Measurements from ENCODE around the gene RALGPS2.
"Not testable (repeated sequence)": the region's sequence is repeated elsewhere in the genome, so short reads cannot be mapped to it uniquely, and the experiment has no call there.

The RALGPS2 gene

DNA sequence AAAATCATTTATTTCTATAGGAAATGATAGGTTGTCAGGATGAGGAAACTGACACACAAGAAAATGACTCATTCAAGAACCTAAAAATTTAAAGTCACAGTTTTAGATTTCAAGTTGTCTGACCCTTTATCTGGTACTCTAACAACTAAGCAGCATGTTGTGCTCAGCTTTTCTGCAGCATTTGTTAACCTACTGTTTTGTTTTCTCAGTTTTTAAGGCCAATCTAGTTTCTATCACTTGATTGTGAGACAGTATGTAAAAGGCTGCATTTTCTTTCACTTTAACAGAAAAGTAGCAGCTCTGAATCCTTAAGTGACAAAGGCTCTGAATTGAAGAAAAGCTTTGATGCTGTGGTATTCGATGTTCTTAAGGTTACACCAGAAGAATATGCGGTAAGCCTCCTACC, 59.1 kb downstream of the RALGPS2 start:
- DNase-seq = no peak

GRCh38 chr1:178792394-178792793, 67.3 kb downstream of the RALGPS2 start:
- DNase-seq = no peak

- no peak for DNase-seq
Measured at GRCh38 chr1:178796013-178796412, 71.0 kb downstream of the RALGPS2 start.

DNA sequence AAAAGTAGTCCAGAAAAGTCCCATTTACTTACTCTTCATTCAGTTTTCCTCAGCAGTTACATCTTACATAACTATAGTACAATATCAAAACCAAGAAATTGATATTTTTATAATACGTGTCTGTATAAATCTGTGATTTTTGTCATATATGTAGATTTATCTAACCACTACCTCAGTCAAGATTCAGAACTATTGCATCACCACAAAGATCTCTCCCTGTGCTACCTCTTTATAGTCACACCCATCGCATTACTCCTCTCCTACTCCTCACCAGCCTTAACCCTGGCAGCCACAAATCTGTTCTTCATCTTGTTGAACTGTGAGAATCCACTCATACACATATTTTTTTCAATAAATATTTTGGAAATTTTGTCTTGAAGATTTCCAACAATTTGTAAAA, 72.5 kb downstream of the RALGPS2 start:
- no peak for DNase-seq

GRCh38 chr1:178798232-178798861, 73.3 kb downstream of the RALGPS2 start:
- DNase-seq = no peak

GRCh38 chr1:178802873-178803272, 77.8 kb downstream of the RALGPS2 start:
- DNase-seq = no peak

DNA sequence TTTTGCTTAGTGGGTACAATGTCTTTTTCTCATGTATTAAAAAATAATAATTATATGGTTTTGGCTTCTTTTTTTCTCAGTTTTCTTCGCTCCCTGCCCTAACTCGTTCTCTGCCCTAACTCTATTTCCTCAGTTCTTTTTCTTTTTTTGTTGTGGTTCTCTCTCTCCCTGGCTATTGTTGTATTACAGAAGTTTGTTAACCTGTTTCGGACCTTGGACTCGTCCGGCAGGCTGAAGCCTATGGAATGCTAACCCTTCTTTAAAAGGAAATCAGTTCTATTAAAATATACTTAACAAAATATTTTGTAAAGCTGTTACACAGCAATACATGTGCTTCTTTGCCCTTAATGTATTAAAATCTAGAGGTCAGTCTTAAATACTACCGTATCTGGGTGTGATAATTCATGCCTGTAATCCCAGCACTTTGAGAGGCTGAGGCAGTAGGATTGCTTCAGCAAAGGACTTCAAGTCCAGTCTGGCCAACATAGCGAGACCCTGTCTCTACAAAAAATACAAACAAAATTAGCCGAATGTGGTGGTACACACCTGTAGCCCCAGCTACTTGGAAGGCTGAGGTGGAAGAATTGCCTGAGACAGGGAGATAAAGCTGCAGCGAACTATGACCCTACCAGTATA, 81.7 kb downstream of the RALGPS2 start:
- no peak for DNase-seq

GRCh38 chr1:178808529-178808928, 83.5 kb downstream of the RALGPS2 start:
- DNase-seq = no peak

DNA sequence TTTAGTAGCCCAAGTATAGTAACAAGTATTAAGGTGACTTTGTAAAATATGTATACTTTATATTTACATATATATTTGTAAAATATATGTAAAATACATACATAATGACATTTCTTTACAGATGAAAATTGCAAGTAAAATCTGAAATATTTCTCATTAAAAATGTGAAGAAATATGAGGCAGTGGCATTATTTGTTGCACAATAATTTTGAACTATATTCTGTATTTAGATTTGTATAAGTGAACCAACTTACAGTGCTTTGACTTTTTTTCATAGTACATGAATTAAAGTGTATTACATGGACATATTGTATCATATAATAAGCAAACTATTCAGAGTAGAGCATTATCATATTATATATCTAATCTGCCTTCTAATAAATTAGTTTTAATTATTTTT, 85.5 kb downstream of the RALGPS2 start:
- no peak for DNase-seq

DNA sequence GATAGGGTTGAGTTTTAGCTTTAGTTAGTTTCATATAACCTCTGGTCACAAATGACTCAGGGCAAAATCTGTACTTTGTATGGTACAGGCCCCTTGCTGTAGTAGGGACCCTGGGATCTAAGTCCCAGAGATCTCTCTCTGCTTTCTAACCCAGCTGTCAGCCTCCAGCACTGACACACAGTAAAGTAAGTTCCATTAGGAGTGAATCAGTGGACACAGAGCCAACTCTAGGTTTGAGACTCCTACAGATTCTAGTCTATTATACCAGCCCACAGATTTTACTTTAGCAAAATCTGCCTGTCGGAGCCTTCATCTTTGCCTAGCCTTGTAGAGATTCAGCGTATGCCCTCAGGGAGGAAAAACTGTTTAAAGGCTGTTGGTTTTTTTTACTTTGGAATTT, 93.4 kb downstream of the RALGPS2 start:
- no peak for DNase-seq

- DNase-seq = no peak
Measured at GRCh38 chr1:178819123-178819522, 94.1 kb downstream of the RALGPS2 start.

DNA sequence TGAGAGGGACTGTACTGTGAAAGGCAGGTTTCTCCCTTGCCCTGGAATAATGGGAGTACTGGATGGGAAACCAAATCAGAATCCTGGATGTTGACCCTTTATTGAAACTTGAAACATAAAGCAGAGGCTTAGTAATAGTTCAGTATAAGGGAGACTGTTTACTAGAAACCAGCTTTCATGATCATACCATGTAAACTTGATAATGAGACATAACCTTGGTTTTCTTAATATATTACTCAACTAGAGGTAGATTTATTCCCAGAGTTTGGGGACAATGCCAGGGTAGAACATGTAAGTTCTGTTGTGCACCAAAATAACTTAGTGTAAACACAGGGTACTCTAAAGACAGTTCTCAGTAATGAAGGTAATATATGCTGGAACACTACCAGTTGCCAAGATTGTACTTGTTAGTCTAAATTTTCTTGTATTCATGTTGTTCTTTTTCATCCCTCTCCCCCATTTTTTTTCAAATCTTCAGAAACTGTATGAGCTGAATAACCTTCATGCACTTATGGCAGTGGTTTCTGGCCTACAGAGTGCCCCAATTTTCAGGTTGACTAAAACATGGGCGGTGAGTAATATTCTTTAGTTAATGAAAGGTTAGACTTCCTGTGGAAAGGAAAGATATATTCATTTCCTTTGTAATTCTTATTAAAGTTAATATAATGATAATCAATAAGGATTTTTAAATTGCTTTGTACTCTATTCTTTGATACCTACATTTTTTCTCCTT, 96.3 kb downstream of the RALGPS2 start:
- DNase-seq = no peak

DNA sequence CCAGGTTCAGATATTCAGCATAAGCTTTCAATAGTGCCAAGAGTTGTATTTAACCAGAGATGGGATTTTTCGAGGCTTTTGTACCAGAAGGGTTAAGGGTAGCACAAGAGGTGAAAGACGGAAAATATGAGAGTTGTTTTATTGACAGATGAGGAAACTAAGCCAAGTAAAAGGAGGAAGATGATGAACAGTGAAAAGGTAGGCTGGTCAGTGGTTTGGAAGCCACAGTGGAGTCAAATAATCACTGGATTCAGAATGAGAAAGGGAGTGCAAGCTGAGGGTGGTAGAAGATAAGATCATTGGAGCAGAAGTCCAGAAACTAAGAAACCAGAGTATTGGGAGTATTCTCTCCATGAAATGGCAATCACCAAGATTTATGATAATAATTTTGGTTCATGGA, 100.1 kb downstream of the RALGPS2 start:
- DNase-seq = no peak

DNA sequence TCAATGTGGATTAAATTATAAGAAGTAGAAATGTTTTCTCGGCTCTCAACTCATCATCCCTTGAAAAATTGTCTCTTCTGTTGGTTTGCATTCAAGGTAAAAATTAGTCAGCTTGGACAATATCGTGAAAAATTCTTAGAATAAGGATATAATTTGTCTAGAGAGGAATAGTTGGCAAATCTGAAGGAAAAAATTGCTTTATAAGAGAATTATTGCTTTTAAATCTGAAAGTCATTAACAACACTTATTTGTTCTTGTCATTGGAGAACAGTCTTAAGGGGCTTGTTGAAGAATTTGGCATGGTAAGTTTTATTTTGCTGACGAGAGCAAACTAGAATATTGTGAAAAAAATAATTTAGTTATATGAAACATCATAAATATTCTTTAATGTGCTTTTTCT, 119.4 kb downstream of the RALGPS2 start:
- no peak for DNase-seq

DNA sequence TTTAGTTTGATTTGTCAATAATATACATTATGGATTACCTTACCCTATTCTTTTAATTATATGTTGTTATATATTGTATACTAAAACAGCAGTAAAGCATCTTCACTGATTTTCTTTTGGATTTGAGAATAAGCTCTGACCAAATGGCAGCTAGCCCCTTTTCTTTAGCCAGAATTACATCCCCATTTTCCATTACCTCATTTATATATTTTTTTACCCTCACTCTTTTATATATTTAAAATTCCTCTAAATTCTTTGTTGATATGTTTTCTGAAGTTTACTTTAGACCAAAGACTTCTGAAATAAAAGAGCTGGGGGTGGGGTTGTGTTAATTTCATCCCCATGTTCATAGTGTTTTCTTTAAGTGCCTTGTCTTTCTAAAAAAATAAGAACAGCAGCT, 121.3 kb downstream of the RALGPS2 start:
- no peak for DNase-seq

GRCh38 chr1:178847396-178847849, 122.4 kb downstream of the RALGPS2 start:
- no peak for DNase-seq

- DNase-seq = not testable (repeated sequence)
Measured at GRCh38 chr1:178847919-178848318, 122.9 kb downstream of the RALGPS2 start.

DNA sequence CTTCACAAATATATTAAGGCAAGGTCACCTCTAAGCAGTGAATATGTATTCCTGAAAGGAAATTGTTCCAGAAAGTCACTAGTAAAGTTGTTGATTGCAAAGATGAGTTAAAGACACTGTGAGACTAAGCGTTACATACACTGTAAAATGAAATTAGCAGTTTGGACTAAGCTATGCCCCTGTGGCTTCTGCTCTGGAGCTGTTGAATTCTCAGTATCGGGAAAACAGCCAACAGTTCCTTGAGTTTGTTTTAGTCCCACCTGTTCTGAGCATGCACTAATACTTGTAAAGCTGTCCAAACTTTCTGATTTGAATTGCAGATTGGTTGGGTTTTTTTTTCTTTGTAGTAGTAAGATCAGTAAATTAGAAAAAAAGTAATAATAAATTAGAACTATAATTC, 124.9 kb downstream of the RALGPS2 start:
- no peak for DNase-seq

- DNase-seq = no peak
Measured at GRCh38 chr1:178857126-178857525, 132.1 kb downstream of the RALGPS2 start.

- DNase-seq = no peak
Measured at GRCh38 chr1:178862416-178862815, 137.4 kb downstream of the RALGPS2 start.

- DNase-seq = no peak
Measured at GRCh38 chr1:178862864-178863263, 137.8 kb downstream of the RALGPS2 start.

DNA sequence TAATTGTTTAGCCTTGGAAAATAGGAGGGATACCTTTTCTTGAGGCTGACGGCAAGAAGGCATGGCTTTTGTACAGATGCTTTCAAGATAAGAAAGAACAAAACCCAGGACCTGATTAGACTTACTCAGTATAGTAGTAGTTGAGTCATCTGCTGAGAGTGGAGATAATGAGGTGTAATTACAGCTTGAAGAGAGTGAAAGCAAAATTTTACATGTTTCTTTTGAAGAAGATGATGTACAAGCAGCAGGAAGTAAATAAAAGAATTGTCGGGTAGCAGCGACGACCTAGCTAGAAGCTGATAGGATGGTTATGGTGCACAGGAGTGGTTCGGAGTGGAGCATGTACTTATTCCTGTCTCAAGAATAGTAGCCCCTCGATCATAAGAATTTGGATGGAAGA, 139.3 kb downstream of the RALGPS2 start:
- no peak for DNase-seq

- no peak for DNase-seq
Measured at GRCh38 chr1:178867670-178868069, 142.6 kb downstream of the RALGPS2 start.

- no peak for DNase-seq
Measured at GRCh38 chr1:178868706-178869105, 143.7 kb downstream of the RALGPS2 start.
